Esophagus muscularis mucosa (tissue), 3 donors: ENCODE measurements around the gene ZNF641.

Source experiments
- CTCF ChIP-seq, 3 experiments: fragments of 200-600 bp in 2 of 3; fragments of 450-650 bp in 1 of 3; sonication (generic) in 2 of 3; IDR thresholded peaks; one replicate each; pipeline ENCODE4 v1.5.1; 2017 to 2019; ENCODE audit warnings: antibody characterized with exemption in 3 of 3, mild to moderate bottlenecking in 2 of 3, moderate library complexity in 1 of 3
- POLR2AphosphoS5 ChIP-seq, 2 donors: sonication (generic); formaldehyde crosslinking; IDR thresholded peaks; one replicate each; pipeline ENCODE4 v1.6.1; 2017; ENCODE audit warnings: antibody characterized with exemption in 2 of 2

GRCh38 chr12:48350249-48351021 is at the start of gene ZNF641:
- TF ChIP-seq CTCF (IDR thresholded peaks at IDR 0.05): no peak
- peak in 1 of 2 donors; percentile 60 for TF ChIP-seq POLR2AphosphoS5 (IDR thresholded peaks at IDR 0.05)
